HG03025 (cell line): ENCODE data around the gene RTKN2.
"Not testable (repeated sequence)": the region's sequence is repeated elsewhere in the genome, so short reads cannot be mapped to it uniquely, and the experiment has no call there.

Experiments
- ATAC-seq: cut with Tn5 transposase; IDR thresholded peaks from one replicate; pipeline ENCODE4 v1.9.1; 2021; ENCODE audit warnings: mild to moderate bottlenecking, moderate library complexity; ENCODE audit not compliant: unreplicated experiment, low FRiP score

Gene RTKN2

DNA sequence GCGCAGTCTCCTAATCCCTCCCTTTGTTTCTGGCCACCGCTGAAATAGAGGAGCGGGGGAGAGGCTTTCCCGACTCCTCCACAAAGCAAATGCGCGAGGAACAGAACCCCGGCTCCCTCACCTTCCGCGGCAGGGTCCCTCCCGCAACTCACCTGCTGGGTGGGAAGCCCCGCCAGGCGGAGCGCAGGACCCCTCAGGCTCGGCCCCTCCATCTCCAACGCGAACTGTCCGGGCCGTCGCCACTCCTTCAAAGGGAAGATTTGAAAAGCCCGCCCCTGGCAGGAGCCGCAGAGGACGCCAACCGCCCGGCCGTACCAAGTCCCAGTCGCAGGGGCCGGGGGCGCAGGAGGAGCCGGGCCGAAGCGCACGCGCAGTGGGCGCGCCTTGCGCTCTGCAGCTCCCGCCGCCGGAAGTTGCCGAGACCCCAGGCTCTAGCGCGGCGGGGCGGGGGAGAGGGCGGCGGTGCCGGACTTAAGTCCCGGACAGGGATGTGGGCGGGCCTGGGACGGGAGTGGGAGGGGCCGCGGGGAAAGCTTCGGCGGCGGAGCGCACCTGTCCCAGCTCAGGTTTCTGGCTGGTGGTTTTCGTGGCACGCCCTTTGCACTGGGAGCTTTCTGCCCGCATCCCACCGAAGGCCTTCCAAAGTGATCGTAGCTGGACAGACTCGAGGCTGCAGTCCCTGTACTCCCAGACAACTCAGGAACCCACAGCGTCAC is at the start of gene RTKN2:
Gene RTKN2, minus strand, starts transcription at position 446 of the 716 bp plus-strand sequence. Its CDS starts 234 bp downstream, at position 212.
- ATAC-seq, result peak; percentile 71

DNA sequence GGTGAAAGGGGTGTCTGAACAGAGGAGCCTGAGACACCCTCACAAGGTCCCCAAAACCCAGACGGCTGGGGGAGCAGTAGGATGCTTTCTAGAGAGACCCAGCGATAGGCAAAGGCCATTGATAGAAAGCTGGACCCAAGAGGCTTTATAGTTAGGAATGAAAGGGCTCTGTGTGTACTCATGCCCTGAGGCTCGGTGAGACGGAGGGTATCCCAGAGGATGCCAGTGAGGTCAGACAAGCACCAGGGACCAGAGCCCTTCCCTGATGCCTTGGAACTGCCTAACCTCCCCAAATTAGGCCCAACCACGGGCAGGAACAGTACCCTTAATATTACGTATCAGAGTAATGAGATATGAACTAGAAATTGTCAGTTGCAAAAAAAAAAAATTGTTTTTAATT is 48.6 kb upstream of the RTKN2 start:
- no peak for ATAC-seq

GRCh38 chr10:62309254-62309653 is 40.6 kb upstream of the RTKN2 start:
- no peak for ATAC-seq

GRCh38 chr10:62308101-62308500 is 39.5 kb upstream of the RTKN2 start:
- no peak for ATAC-seq

GRCh38 chr10:62307635-62308034 is 39.0 kb upstream of the RTKN2 start:
- no peak for ATAC-seq

DNA sequence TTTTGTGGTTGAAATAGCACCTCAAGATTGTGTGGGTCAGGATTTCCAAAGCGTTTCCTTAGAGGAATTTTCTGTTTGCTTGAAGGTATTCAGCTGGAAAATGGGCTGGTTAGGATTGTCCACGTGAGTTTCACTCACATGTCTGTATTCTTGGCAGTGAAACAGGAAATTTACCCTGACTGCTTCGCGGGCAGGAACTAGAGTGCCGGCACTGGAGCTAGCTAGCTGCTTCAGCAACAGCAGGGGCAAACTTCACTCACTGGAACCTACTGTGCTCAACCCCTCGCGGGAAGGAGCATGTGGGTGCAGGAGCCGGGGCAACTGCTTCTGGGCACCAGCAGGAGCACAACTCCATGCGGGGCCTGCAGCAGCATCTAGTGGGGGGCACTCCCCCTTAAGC is 38.0 kb upstream of the RTKN2 start:
- no peak for ATAC-seq

DNA sequence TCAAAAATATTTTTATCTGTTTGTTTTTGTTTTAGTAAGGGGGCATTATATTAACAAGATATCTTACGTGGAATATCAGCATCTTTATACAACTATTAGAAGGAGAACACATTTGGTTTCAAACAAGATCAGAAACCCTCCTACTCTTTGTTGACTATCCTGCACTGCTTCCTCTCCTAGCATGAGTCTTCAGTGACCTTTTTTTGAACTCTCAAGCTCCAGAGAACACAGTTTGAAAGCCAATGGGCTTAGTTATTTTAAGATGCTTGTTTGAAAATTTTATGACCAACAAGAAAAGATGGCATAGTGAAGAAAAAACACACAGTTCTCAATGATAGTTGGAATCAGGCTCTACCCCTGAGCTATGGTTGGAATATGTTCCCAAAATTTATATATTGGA is 37.2 kb upstream of the RTKN2 start:
- no peak for ATAC-seq

DNA sequence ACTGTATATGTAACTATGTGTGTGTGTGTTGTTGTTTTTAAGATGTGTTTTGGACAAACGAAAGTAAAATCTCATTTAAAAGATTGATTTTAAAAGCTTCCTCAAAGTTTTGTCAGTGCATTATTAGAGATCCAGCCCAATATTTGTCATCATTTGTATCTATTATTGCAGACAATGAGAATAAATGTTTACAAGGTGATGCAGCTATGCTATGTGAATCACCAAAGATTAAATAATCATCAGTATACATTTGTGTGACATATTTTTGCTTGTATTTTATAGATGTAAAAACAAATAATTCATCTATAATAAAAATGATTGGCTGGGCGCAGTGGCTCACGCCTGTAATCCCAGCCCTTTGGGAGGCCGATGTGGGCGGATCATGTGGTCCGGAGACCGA is 35.3 kb upstream of the RTKN2 start:
- ATAC-seq, result no peak

GRCh38 chr10:62302760-62303159 is 34.1 kb upstream of the RTKN2 start:
- ATAC-seq, result no peak

GRCh38 chr10:62297857-62298256 is 29.2 kb upstream of the RTKN2 start:
- no peak for ATAC-seq

DNA sequence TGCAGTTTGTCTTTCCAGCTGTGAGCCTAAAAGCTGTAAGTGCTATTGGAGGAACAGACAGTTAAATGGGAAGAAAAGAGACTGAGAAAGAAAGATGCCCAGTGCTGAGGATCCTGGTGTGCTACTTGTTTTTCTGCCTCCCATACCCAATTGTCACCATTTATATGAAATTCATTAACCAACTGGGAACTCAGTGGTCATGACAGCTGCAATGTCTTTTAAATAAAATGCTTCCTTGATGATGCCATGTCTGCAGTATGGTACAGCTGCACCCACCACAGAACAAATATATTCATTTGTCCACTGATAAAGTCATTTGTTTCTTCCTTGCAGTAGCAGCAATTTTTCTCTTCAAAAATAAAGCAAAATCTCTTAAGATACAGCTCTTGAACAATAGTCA is 15.6 kb upstream of the RTKN2 start:
- no peak for ATAC-seq

- not testable (repeated sequence) for ATAC-seq
These were observed 12.7 kb upstream of the RTKN2 start for GRCh38 chr10:62281348-62281747.

DNA sequence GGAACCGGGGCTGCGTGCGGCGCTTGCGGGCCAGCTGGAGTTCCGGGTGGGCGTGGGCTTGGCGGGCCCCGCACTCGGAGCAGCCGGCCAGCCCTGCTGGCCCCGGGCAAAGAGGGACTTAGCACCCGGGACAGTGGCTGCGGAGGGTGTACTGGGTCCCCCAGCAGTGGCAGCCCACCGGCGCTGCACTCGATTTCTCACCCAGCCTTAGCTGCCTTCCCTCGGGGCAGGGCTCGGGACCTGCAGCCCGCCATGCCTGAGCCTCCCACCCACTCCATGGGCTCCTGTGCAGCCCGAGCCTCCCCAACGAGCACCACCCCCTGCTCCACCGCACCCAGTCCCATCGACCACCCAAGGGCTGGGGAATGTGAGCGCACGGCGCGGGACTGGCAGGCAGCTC is 11.7 kb upstream of the RTKN2 start:
- ATAC-seq, result not testable (repeated sequence)

GRCh38 chr10:62278441-62278910 is 9.8 kb upstream of the RTKN2 start:
- ATAC-seq, result no peak

DNA sequence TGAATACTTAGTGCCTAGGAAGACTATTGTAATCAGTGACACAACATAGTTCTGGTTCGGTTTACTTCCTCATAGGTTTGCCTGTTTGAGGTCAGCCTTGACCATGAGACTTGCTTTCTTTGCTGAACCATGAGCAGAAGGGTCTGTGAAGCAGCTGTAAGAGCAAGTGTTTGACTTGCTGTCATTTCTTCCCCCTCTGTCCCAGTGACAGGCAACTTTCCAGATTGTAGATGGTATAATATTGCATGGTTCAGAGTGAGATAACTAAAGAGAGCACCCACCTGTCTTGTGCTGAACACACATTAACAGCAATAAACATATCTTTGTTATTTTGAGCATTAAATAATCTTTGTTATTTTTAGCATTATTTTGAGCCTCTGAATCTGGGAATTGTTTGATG is 9.3 kb upstream of the RTKN2 start:
- ATAC-seq, result no peak

GRCh38 chr10:62270020-62270419 is 1.4 kb upstream of the RTKN2 start:
- no peak for ATAC-seq

DNA sequence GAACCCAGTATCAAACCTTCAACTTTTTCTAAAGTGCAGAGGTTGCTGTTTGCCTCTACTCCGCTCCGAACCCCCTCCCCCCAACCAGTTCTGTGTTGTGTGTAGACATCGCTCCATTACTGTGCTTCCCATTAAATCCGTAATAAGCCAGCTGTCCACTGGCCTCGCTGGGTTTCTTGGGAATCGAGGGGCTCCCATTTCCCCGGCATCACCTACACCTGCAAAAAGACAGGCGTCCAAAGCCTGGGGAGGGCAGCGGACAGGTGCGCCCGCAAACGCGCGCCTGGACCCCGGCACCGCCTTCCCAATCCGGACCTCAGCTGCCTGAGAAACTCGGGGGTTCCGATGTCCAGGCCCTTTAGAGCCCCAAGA is 631 bp downstream of the RTKN2 start:
- ATAC-seq, result no peak

DNA sequence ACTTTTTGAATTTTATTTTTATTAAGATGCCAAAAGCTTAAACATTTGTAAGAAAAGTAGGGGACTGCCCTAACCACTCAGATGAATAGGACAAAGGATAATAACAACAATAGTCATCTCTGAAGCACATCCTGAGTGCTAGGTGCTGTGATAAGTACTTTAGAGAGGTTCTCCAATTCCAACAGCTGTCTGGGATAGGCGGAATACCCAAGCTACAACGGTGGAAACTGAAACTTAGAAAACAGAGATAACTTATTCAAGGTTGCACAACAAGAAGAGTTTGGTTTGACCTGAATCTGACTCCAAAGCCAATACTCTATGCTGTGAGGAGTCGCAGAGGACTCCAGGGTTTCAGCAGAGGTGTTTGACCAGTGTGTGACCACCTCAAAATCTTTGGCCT is 2.0 kb downstream of the RTKN2 start:
- ATAC-seq, result no peak

DNA sequence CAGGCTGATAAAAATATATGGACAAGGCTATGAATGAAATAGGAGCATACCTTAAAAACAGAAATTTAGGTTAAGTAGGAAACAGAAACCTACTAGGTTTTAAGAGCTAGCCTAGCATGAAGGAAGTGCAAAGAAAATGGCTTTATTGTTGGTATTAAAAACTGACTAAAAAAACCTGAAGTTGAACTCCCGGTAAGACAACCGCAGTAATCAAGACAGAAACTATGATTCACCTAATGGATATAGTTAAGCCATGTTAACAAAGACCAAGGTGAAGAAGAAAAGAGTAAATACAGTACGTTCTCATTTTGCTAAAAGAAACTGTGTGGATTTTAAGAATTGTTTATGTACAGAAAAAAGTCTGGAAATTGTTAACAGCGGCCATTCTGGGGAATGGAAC is 2.5 kb downstream of the RTKN2 start:
- ATAC-seq, result no peak

DNA sequence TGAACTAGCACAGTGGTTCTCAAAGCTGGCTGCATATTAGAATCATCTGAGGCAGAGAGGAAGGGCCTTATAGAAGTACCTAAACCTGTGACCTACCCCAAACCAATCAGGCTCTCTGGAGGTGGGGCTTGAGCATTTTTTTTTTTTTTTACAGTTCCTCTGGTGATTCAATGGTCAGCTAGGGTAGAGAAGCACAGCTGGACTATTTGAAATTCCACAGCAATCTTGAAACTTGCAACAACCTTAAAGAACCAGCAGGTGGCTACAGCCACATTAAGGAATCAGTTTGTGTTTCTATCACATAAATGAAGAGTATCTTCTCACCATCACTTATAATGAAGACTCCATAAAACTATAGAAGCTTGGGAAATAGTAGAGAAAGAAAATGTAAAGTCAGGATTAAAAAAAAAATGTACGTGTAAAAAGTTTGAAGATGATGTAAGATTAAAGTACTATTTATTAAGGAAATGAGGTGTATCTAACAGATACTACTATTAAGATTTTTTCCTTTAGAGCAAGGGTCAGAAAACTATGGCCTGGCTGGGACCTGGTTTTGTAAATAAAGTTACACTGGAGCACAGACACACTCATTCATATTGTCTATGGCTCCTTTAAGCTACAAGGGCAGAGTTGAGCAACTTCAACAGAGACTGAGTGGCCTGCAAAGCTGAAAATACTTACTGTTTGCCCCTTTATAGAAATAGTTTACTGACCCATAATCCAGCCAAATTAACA is 3.8 kb downstream of the RTKN2 start:
- no peak for ATAC-seq

DNA sequence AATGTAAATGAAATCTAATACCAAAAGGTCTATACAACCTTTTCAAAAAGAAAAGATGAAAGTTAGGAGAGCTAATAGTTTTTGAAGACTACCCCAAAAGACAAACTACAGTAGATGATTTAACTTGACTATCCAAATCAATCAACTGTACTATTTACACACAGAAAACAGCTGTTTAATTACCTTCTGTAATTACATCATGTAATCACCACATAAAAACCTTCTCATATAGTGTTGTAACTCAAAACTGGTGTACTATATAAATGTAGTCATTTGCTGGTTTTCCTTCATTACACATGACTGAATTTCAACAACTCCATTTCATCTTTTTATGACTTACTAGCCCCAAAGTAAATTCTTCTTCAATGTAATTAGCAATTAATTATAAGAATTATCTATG is 4.5 kb downstream of the RTKN2 start:
- no peak for ATAC-seq

GRCh38 chr10:62261666-62262065 is 7.0 kb downstream of the RTKN2 start:
- ATAC-seq, result no peak
